Brain microvascular endothelial cell (primary cell): ENCODE data around the gene SSTR3.

ENCODE experiments used
- DNase-seq: peaks from one replicate; pipeline ENCODE4 v3.0.0-alpha.2; 2020
- H3K27ac ChIP-seq: fragments of 250-450 bp; sonication (Bioruptor Pico); 2 replicates; pipeline ENCODE4 v1.5.1; 2020; ENCODE audit warnings: mild to moderate bottlenecking, moderate library complexity
- H3K27me3 ChIP-seq: fragments of 250-450 bp; sonication (Bioruptor Pico); replicated peaks from 2 replicates; pipeline ENCODE4 v1.5.1; 2020; ENCODE audit warnings: mild to moderate bottlenecking
- H3K36me3 ChIP-seq: fragments of 250-450 bp; sonication (Bioruptor Pico); replicated peaks from 2 replicates; pipeline ENCODE4 v1.5.1; 2020; ENCODE audit warnings: mild to moderate bottlenecking
- H3K4me3 ChIP-seq: 2 replicates; pipeline ENCODE4 v1.5.1; 2011; ENCODE audit warnings: low read depth, mild to moderate bottlenecking, control low read depth, low read length, moderate library complexity
- in situ Hi-C: cut with HindIII; loops from 2 replicates; pipeline ENCODE4 v1.10.0; 2017; ENCODE audit warnings: low sequenced_read_pairs, low pct_ligation_motif_present
- TF ChIP-seq, protein P1 (sequence below): IDR thresholded peaks from 2 replicates; pipeline ENCODE4 v1.5.1; 2011; ENCODE audit warnings: low read depth, mild to moderate bottlenecking, moderate library complexity, low read length, control low read depth, inconsistent platforms; ENCODE audit errors: missing control alignments

The SSTR3 gene

GRCh38 chr22:37206841-37207821 lies 5.1 kb downstream of the SSTR3 start:
- H3K4me3 ChIP-seq = no peak overlapping the region
- H3K36me3 ChIP-seq = no peaks in the 10 kb centered on the region
- no peak for DNase-seq
- TF ChIP-seq, protein P1, sequence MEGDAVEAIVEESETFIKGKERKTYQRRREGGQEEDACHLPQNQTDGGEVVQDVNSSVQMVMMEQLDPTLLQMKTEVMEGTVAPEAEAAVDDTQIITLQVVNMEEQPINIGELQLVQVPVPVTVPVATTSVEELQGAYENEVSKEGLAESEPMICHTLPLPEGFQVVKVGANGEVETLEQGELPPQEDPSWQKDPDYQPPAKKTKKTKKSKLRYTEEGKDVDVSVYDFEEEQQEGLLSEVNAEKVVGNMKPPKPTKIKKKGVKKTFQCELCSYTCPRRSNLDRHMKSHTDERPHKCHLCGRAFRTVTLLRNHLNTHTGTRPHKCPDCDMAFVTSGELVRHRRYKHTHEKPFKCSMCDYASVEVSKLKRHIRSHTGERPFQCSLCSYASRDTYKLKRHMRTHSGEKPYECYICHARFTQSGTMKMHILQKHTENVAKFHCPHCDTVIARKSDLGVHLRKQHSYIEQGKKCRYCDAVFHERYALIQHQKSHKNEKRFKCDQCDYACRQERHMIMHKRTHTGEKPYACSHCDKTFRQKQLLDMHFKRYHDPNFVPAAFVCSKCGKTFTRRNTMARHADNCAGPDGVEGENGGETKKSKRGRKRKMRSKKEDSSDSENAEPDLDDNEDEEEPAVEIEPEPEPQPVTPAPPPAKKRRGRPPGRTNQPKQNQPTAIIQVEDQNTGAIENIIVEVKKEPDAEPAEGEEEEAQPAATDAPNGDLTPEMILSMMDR = no peak
- H3K27me3 ChIP-seq = no peaks in the 10 kb centered on the region
- in situ Hi-C loops = no loop called here
- no peak overlapping the region for H3K27ac ChIP-seq

GRCh38 chr22:37206118-37206840 lies 6.0 kb downstream of the SSTR3 start:
- Histone ChIP-seq H3K36me3 (no peaks in the 10 kb centered on the region), H3K4me3 (no peak overlapping the region), H3K27me3 (no peaks in the 10 kb centered on the region), H3K27ac (no peak overlapping the region)
- TF ChIP-seq, protein P1 = no peak
- DNase-seq = no peak
- in situ Hi-C loops = no loop called here

GRCh38 chr22:37205046-37205445 lies 7.2 kb downstream of the SSTR3 start:
- TF ChIP-seq, protein P1 = no peak
- in situ Hi-C loops = no loop called here
- Histone ChIP-seq H3K4me3 (no peak overlapping the region), H3K36me3 (no peaks in the 10 kb centered on the region), H3K27me3 (no peaks in the 10 kb centered on the region), H3K27ac (no peak overlapping the region)
- no peak for DNase-seq

DNA sequence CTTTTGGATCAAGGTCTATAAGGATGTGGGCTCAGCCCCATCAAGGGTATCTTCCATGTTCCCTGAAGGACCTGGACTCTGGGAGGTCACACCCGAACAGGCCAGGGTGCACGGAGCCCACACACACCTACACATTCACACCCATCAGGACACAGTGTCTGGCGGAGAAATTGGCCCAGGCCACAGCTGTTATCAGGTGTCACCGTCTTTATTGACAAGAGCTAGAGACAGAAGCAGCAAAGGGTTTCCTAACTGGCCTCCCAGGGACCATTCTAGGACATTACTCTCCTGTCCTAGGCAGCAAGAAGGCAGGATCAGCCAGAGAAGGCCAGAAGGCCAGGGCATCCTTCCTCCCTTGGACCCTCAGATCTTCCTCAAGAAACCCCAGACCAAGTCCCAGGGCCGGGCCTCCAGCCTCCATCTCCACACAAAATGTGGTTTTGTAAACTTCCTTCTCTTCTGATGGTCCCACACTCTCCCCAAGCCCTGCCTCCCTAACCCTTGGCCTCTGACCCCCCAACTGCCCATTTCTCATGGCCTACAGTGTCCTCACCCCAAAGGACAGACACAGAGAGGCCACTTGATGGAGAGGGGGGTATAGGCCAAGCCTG lies 8.1 kb downstream of the SSTR3 start:
- in situ Hi-C loops = no loop called here
- DNase-seq = no peak
- H3K4me3 ChIP-seq = no peak overlapping the region
- H3K36me3 ChIP-seq = no peaks in the 10 kb centered on the region
- no peaks in the 10 kb centered on the region for H3K27me3 ChIP-seq
- H3K27ac ChIP-seq = no peak overlapping the region
- TF ChIP-seq, protein P1 = no peak

- H3K36me3 ChIP-seq = no peaks in the 10 kb centered on the region
- no peak overlapping the region for H3K4me3 ChIP-seq
- H3K27me3 ChIP-seq = no peaks in the 10 kb centered on the region
- no peak for DNase-seq
- H3K27ac ChIP-seq = no peak overlapping the region
- in situ Hi-C loops = no loop called here
- TF ChIP-seq, protein P1 = no peak
These were observed 8.8 kb downstream of the SSTR3 start for GRCh38 chr22:37203354-37204044.
